ENCODE results near the gene PSENEN.
"Not testable (repeated sequence)": the region's sequence is repeated elsewhere in the genome, so short reads cannot be mapped to it uniquely, and the experiment has no call there.

Gene PSENEN

DNA sequence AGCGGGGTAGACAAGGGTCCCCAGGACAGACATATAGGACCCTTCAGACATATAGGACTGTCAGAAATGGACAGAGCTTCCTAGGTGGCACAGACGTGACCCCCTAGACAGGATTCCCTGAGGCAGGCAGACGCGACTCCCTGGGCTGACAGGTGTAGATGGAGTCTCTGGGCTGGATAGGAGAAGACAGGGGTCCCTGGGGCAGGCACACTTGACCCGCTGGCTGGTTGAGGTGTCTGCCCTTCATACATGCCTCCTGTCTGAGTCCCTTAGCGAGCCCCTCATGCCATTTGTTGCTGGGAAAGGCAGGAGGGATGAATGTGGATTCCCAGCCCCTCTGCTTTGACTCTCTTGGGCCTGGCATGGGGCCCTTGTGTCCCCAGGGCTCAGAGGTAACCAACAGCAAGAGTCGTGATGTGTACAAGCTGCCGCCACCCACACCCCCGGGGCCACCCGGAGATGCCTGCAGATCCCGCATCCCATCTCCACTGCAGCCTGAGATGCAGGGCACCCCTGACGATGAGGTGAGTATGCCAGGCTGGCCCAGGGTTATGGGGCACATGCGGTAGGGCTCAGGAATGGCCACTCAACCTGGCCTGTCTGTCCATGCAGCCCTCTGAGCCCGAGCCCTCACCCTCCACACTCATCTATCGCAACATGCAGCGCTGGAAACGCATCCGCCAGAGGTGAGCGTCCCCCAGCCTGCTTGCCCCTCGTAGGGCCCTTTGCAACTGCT lies 8.4 kb downstream of the PSENEN start:
- no peak for DNase-seq

DNA sequence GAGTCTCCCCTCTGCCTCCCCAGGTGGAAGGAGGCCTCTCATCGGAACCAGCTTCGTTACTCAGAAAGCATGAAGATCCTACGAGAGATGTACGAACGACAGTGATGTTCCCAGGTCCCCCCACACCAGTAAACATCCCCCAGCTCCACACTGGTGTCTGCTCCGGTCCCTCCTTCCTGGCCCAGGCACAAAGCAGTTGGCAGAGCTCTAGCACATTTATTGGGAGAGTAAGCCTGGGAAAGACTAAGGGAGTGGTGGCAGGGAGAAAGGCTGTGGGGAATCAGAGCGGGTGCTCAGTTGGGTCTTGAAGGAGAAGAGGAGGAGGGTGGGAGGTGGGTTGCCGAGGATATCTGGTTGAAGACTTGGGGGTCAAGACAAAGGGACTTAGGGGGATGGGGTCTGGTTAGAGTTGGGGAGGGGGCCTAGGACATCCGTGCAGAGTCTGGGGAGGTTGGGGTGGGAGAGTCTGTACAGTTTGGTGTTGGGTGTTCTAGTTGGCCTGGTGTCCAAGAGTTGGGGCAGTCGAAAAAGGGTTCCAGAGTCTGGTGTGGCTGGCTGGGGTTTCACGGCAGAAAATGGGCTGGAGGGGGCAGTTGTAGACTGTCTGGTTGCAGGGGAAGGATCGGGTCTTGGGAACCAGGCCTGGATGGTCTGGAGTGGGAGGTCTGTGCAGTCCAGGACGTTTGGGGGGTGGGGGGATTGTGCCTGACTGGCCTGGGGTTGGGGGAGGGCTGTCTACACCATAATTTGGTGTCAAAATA lies 9.1 kb downstream of the PSENEN start:
- DNase-seq = no peak

DNA sequence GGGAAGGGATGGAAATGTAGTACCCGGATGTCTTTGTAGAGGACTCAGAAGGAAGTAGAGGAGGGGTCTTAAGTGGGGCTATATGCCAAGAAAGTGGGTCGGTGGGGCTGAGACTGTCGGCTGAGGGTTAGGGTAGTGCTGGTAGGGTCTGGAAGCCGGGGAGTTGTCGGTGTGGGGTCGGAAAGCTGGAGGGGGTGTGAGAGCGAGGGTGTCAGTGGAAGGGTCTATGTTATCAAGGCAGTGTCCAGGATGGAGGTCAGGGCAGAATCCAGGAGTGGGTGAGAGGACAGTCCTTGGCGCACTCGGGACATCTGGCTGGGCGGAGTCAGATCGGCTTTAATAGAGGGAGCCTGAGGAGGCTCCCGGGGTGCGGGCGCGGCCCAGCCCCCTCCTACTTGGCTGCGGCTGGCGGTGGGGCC lies 9.7 kb downstream of the PSENEN start:
- no peak for DNase-seq

DNA sequence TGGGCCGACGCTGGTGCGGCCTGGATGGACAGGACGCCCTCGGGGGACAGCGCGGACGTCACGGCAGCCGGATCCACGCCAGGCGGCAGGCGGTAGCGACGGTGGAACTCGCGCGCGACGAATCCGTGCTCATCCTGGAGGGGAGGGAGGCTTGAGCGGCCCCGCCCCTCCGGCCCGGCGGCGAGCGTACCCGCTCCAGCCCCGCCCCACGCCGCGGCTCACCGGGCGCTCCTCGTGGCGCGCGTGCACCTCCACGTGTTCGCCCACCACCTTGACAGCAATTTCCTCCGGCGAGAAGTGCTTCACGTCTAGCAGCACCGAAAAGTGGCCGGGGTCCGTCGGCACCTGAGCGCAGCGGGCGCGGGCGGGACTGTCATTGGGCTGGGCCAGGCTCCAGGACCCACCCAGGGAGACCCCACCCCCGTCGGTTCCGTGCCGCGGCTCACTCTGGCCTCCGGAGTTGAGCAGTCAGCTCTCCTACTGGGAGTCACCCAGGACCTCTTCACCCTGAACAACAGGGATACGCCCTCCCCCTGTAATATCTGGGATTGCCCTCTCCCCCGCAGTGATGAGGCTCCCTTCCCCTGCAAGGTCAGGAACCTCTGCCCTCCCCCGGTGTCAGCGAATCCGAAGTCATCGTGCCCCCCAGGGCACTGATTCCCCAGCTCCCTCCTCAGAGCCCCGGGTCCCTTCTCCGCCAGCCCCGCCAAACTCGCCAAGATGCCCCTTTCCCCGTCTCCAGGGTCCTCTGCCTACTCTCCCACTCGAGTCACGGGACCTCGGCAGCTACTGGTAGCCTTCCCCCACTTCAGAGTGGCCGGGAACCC lies 10.3 kb downstream of the PSENEN start:
- DNase-seq = no peak

DNA sequence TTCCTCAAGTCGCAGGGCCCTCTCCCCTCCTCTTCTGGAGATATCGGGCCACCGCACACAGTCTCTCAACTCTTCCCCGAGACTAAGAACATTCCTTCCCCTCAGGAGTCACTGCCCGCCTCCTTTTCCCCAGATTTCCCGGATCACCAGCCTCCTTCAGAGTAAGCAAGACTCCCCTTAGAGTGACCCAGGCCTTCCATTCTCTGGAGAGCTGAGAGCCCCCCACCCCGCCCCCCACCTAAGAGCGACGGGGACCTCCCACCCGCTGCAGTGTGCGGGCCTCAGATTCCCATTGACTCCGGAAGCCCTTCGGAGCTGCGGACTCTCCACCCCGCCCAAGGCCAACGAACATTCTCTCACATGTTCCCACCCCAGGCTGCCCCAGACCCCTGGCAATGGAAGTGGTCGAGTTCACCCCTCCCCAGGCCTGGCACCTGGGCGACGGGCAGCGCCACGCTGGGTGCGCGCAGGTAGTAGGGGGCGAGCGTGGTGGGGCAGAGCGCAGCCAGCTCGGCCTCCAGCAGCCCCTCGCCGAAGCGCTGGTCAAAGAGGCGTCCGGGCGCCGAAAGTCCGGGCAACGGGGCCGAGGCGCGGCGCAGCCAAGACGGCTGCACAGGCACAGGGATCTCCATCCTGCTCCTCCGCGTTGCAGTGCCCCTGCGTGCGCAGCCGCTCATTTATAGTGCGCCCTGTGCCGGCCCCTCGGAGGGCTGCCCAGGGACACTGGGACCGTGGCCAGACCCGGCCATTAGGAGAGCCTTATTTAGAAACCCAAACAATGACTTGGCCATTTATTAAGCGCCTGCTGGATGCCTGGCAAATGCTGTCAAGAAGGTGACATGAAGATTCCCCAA lies 11.2 kb downstream of the PSENEN start, which contains the start of gene HSPB6:
Gene HSPB6 (minus strand): TSS at position 653 of the 854 bp plus-strand sequence. CDS start 21 bp downstream, at position 632.
- no peak for DNase-seq

DNA sequence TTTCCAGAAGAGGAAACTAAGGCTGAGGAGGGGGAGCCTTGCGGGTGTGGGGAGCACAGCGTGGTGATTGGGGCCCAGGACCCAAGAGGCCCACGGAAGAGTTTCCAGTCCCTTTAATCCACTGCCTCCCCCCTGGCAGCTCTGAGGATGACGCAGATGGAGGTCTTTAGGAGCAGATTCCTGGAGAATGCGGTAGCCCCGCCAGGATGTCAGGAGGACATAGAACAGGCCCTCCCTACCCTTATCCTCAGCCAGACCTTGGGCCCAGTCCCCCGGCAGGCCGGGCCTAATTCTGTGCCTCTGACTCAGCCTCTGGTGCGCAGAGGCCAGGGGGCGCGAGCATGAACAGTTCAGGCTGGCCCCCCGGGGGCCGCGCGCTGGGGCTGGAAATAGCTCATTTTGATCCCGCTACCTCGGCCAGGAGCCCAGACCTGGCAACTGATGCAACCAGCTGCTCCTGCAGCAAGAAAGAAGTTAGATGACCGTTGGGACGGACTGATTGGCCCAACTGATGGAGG lies 11.8 kb downstream of the PSENEN start:
- DNase-seq = peak; percentile 74

DNA sequence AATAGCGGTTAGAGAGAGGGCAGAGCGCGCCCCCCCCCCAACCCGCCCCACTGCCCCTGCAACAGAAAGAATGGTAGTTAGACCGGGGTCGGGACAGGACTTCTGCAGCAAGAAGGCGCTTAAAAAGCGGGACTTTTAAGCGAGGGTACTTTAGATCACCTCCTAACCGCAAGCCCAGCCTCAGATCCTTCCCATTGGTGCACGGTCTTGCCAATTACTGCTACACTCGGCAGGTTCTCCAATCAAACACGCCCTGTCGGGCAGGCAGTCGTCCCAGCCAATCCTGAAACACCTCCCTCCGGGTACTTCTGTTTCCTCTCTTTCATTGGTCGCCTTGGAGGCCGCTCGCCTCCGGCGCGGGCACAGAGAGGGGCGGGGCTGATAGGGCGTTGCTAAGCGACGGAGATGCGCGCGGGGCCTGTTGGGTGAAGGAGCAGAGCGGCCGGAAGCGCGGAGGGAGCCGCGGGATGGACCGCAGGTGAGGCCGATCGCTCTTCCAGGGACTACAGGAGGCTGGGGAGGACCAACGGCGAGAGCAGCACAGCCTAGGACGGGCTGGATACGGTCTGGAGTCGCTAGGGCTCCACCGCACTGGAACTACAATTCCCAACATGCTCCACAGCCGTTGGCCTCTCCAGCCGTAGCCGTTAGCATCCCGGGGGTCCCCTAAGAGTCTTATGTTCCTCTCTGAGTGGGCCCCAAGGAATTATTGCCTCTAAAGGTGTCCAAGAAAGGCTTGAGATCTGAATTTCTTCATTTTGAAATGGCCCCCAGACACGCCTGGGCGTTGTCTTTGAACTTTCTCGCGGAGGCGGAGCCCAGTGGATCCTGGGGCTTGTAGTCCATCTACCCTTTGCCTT lies 12.5 kb downstream of the PSENEN start, which contains the start of gene PROSER3:
Gene PROSER3 (plus strand): TSS at position 428 of the 860 bp plus-strand sequence. CDS start 40 bp downstream, at position 468.
- DNase-seq = peak; percentile 98

DNA sequence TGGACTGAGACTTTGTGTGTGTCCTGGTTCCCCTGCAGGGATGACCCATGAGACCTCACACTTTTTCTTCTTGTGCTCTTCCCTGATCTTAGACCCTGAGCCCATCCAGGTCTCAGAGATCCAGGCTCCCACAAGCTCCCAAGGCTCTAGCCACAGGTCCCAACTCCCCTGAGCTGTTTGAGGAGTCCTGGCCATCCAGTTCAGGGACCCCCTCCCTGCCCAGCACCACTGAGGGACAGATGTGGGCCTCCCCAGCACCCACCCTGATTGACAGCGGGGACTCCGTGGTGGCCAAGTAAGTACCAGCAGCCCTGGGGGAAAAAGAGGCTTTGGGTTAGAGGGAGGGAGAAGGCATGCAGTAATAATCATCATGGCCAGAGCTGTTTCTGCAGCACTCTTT lies 14.2 kb downstream of the PSENEN start:
- no peak for DNase-seq

DNA sequence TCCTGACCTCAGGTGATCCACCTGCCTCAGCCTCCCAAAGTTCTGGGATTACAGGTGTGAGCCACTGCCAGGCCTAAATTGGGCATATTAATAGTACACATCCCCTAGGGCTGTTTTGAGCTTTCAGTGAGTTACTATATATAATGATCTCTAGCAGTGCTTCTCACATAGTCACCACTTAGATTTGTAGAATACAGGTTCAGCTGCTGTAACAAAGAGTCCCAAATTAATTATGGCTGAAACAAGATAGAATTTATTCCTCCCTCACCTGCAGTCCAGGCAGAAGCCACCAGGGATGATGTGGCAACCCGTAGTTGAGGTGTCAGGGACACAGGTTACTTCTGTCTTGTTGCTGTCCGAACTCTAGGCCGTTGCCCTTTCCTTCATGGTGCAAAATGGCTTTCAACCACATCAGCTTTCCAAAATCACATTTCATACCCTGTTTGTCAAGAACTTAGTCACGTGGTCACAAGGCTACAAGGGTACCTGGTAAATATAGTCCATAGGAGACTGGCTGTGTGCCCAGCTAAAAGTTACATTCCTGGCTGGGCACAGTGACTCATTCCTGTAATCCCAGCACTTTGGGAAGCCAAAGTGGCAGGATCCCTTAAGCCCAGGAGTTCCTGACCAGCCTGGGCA lies 15.4 kb downstream of the PSENEN start:
- no peak for DNase-seq

DNA sequence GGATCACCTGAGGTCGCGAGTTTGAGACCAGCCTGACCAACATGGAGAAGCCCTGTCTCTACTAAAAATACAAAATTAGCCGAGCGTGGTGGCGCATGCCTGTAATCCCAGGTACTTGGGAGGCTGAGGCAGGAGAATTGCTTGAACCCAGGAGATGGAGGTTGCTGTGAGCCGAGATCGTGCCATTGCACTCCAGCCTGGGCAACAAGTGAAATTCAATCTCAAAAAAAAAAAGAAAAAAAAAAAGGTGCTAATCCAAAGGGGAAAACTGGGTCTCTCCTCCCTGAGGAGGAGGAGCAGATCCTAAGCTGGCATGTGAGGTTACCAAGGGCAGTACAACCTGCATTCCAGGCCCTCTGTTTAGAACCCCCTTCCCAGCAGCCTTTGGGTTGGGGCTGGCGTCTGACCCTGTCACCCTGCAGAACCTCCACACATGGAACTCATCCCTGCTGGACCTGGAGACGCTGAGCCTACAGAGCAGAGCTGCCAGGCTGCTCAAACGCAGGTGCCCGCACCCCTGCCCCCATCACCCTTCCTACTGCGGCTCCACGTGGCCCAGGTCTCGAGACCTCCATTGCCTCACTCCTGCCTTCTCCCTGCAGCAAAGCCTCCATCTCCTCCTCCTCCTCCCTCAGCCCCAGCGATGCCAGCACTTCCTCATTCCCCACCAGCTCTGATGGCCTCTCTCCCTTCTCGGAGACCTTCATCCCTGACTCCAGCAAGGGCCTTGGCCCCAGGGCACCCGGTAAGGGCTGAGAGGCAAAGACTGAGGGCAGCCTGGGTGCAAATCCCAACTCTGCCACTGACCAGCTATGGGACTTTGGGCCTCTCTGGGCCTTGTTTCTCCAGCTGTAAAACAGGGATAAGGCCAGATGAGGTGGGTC lies 19.2 kb downstream of the PSENEN start:
- DNase-seq = no peak

DNA sequence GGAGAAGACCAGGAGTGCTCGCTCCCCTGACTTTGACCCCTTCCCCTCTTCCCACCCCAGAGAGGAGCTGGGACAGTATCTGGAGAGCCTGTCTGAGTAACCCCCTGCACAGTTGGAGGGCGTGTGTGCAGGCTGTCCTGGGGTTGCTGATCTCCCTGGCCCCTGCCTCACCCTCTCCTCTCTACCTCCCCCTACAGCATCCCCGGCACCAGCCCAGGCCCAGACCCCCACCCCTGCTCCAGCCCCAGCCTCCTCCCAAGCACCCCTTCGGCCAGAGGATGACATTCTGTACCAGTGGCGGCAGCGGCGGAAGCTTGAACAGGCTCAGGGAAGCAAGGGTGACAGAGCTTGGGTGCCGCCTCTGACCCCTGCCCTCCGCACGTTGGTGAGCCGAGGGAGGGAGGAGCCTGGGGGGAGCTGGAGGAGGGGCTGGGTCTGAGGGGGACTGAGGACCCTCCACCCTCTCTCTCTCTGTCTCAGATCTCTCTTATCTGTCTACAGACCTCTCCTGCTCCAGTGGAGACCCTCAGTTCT lies 21.2 kb downstream of the PSENEN start:
- no peak for DNase-seq

DNA sequence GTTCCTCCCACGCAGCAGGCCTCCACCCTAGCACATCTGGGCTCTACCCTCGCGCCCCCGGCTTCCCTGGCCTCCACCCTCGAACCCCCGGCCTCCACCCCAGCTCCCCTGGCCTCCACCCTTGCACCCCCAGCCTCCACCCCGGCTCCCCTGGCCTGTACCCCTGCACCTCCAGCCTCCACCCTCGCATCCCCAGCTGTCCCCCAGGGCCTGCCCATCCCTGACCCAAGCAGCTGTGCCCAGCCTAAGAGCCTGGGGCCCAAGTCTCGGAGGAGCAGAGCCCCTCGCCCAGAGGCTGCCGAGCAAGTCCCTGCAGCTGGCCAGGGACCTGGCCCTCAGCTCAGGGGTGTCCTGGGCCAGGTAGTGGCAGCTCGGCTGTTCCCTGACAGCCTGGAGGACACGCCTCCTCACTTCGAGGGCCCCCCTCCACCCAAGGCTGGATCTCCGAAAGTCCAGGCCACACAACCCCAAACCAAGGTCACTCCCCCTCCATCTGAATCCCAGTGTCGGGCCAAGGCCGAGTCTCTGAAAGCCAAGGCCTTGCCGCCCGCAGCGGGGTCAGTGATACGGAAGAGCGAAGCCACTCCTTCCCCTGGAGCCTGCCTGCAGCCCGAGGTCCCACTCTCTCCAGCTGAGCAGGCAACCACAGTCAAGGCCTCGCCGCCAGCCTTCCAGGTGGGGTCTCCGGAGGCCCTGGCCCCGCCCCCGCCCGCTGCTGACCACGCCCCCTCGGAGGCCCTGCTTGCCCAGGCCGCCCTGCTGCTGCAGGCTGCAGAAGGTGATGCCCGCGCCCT lies 22.0 kb downstream of the PSENEN start:
- DNase-seq = peak; percentile 35

DNA sequence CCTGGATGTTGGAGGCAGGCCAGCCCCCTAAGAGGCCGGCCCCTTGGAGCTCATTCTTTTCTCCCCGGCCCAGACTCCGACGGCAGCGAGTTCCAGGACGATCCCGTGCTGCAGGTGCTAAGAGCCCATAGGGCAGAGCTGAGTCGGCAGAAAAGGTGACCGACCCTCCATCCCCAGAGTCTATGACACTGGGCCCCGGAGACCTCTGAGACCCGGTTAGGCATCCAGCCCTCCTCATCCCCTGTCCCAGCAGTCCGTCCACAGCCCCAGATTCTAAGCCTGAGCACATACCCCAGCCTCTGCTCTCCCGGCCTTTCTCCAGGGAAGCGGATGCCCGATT lies 22.6 kb downstream of the PSENEN start:
- DNase-seq = no peak

DNA sequence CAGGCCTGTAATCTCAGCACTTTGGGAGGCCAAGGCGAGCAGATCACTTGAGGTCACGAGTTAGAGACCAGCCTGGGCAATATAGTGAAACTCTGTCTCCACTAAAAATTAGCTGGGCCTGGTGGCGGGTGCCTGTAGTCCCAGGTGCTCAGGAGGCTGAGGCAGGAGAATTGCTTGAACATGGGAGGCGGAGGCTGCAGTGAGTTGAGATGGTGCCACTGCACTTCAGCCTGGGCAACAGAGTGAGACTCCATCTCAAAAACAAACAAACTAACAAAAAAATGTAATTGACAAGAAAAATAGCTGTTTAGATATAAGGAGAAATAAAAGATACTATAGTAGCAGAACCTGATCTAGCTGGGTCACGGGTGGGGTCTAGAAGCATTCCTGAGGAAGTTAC lies 26.9 kb downstream of the PSENEN start:
- not testable (repeated sequence) for DNase-seq

DNA sequence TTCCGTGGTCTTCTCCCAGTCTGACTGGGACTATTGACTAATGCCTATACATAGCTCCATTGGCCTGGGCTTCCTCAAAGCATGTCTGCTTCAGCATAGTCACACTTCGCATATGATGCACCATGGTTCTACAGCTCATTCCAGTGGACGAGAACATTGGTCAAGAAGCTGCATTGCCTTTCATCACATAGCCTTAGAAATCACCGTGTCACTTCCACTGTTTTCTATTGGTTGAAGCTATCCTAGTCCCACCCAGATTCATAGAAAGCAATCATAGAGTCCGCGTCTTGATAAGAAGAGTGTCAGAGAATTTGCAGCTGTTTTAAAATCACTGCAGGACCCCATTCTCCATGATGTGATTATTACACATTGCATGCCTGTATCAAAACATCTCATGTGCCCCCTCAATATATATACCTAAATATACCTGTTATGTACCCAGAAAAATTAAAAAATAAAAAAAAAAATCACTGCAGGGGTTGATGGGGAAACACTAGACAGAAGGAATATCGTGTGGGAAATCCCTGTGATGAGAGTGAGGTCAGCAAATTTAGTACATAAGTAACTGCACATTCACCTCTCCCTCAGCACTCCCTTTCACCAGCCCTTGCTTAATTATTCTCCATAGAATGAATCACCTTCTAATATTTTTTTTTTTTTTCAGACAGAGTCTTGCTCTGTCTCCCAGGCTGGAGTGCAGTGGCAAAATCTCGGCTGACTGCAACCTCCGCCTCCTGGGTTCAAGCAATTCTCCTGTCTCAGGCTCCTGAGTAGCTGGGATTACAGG lies 27.8 kb downstream of the PSENEN start:
- DNase-seq = peak; percentile 91

DNA sequence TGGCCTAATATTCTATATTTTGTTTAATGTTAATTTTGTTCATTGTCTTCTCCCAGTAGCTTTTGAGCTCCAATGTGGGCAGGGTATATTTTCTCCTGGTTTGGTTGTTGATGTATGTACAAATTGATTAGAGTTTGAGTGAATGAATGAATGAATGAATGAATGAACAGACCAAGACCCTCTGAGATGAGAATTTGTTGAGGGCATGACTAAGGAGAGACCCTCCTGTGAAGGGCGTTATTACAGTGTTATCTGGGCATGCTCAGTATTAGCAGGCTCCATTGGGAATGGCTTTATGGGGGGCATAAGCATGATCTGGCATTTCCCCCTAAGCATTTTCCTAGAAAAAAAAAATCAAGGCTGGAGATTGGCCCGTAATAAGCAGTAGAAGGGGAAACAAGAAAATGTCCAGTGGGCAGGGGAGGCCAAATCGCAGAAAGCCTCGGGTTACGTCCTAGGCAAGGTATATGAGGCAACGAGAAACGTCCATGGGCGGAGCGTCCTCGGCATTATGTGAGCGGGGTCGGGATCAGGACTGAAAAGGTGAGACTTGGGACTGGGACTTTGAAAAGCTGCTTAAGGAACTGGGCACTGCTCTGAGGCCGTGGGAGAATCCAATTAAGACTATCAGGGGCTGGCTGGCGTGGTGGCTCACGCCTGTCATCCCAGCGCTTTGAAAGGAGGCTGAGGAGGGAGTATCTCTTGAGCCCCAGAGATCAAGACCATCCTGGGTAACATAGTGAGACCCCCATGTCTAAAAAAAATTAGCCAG lies 29.0 kb downstream of the PSENEN start:
- no peak for DNase-seq

DNA sequence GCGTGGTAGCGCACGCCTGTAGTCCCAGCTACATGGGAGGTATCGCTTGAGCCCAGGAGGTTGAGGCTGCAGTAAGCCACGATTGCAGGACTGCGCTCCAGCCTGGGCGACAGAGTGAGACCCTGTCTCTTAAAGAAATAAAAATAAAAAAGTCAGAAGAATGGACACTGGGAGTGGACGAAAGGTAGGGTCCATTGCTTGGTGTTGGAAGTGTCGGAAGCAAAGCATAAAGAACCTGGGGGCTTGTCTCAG lies 29.5 kb downstream of the PSENEN start:
- DNase-seq = no peak
